SU-DHL-6 (cell line): ENCODE measurements around the gene FANCC.

Experiments used
- H2AFZ ChIP-seq: fragments of 200-600 bp; sonication (generic); 2 replicates; pipeline ENCODE4 v1.6.1; 2014; ENCODE audit warnings: low read depth, mild to moderate bottlenecking, moderate library complexity, mixed read lengths, antibody characterized with exemption, low read length; ENCODE audit not compliant: severe bottlenecking
- H3F3A ChIP-seq: fragments of 200-600 bp; shearing (Covaris generic); 2 replicates; pipeline ENCODE4 v1.6.0; 2016; ENCODE audit warnings: antibody characterized with exemption, mild to moderate bottlenecking; ENCODE audit not compliant: insufficient read depth
- H3K27ac ChIP-seq: fragments of 200-600 bp; sonication (generic); 2 replicates; pipeline ENCODE4 v1.5.1; 2016; ENCODE audit warnings: low read depth, mild to moderate bottlenecking, low read length, moderate library complexity, mixed read lengths
- H3K27me3 ChIP-seq: fragments of 200-600 bp; sonication (generic), shearing (Covaris generic); 2 replicates; pipeline ENCODE4 v1.6.0; 2014; ENCODE audit warnings: mild to moderate bottlenecking, low read length
- H3K36me3 ChIP-seq: fragments of 200-600 bp; sonication (generic); 2 replicates; pipeline ENCODE4 v1.6.1; 2014; ENCODE audit warnings: mild to moderate bottlenecking, low read length, mixed read lengths
- H3K4me2 ChIP-seq: fragments of 300-600, 200-600 bp; shearing (Covaris generic), sonication (generic); 2 replicates; pipeline ENCODE4 v1.6.0; 2014; ENCODE audit warnings: low read length, low read depth, mild to moderate bottlenecking; ENCODE audit not compliant: poor library complexity, severe bottlenecking
- H3K4me3 ChIP-seq: fragments of 200-600 bp; sonication (generic); 2 replicates; pipeline ENCODE4 v1.5.1; 2014; ENCODE audit warnings: antibody characterized with exemption, low read length, mild to moderate bottlenecking, mixed read lengths; ENCODE audit not compliant: insufficient read depth, poor library complexity, severe bottlenecking
- H3K79me2 ChIP-seq: fragments of 200-600 bp; sonication (generic); 2 replicates; pipeline ENCODE4 v1.6.1; 2014; ENCODE audit warnings: mild to moderate bottlenecking, low read length, moderate library complexity; ENCODE audit not compliant: insufficient read depth
- H3K9ac ChIP-seq: fragments of 200-600 bp; sonication (generic); 2 replicates; pipeline ENCODE4 v1.7.0; 2014; ENCODE audit warnings: mild to moderate bottlenecking, low read length
- H3K9me2 ChIP-seq: fragments of 200-600 bp; sonication (generic); replicated peaks from 2 replicates; pipeline ENCODE4 v1.6.1; 2014; ENCODE audit warnings: low read length; ENCODE audit not compliant: insufficient read depth
- H3K9me3 ChIP-seq: fragments of 200-600 bp; sonication (generic); 2 replicates; pipeline ENCODE4 v1.6.1; 2014; ENCODE audit warnings: low read length, mixed read lengths; ENCODE audit not compliant: insufficient read depth
- H4K20me1 ChIP-seq: fragments of 200-600 bp; sonication (generic); 2 replicates; pipeline ENCODE4 v1.6.1; 2014; ENCODE audit warnings: low read depth, mild to moderate bottlenecking, antibody characterized with exemption, low read length, moderate library complexity, mixed read lengths
- CTCF ChIP-seq: fragments of 200-600 bp; sonication (generic); IDR thresholded peaks from one replicate; pipeline ENCODE4 v1.5.1; 2017; ENCODE audit warnings: antibody characterized with exemption, mild to moderate bottlenecking, low read length, moderate library complexity; ENCODE audit not compliant: insufficient read depth, poor library complexity, severe bottlenecking
- EZH2phosphoT487 ChIP-seq: fragments of 200-600 bp; sonication (generic), shearing (Covaris generic); conservative IDR thresholded peaks from 2 replicates; pipeline ENCODE4 v1.6.1; 2018; ENCODE audit warnings: mild to moderate bottlenecking, antibody characterized with exemption, low read length, moderate library complexity, mixed read lengths

The FANCC gene

GRCh38 chr9:95073042-95073607 lies 244.4 kb downstream of the FANCC start:
- no peaks in the 10 kb centered on the region for H4K20me1 ChIP-seq
- TF ChIP-seq EZH2phosphoT487 (no peak), CTCF (no peak)
- no peaks in the 10 kb centered on the region for H3K9me3 ChIP-seq
- no peaks in the 10 kb centered on the region for H3K9me2 ChIP-seq
- H3K79me2 ChIP-seq = no peaks in the 10 kb centered on the region
- no peak overlapping the region for H3K9ac ChIP-seq
- no peak overlapping the region for H3K4me3 ChIP-seq
- H3K36me3 ChIP-seq = no peaks in the 10 kb centered on the region
- H3K4me2 ChIP-seq = no peak overlapping the region
- H3F3A ChIP-seq = no peaks in the 10 kb centered on the region
- H3K27me3 ChIP-seq = no peaks in the 10 kb centered on the region
- H3K27ac ChIP-seq = no peak overlapping the region
- H2AFZ ChIP-seq = no peak overlapping the region

DNA sequence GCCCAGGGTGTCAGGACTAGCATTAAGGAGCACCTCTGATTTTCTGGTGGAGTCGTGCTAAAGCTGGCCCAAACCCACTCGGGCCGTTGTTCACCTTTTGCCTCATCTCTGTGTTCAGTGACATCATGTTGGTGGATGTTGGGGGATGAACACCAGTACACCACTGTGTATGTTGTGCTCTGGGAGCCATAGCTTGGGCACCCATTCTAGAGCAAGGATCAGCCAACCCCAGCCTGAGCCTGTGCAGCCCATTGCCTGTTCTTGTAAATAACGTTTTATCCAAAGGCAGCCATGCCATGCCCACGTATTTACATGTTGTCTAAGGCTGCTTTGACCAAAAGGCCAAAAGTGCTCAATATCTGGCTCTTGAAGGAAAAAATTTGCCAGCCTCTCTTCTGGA lies 245.6 kb downstream of the FANCC start:
- Histone ChIP-seq H3K9me3 (no peaks in the 10 kb centered on the region), H2AFZ (no peak overlapping the region), H3K9ac (no peak overlapping the region), H3K9me2 (no peaks in the 10 kb centered on the region), H3K27ac (no peak overlapping the region), H3K4me3 (no peak overlapping the region), H3K27me3 (no peaks in the 10 kb centered on the region), H3K4me2 (no peak overlapping the region), H4K20me1 (no peaks in the 10 kb centered on the region), H3K36me3 (no peaks in the 10 kb centered on the region), H3K79me2 (no peaks in the 10 kb centered on the region), H3F3A (no peaks in the 10 kb centered on the region)
- no peak for TF ChIP-seq CTCF
- TF ChIP-seq EZH2phosphoT487 = no peak

DNA sequence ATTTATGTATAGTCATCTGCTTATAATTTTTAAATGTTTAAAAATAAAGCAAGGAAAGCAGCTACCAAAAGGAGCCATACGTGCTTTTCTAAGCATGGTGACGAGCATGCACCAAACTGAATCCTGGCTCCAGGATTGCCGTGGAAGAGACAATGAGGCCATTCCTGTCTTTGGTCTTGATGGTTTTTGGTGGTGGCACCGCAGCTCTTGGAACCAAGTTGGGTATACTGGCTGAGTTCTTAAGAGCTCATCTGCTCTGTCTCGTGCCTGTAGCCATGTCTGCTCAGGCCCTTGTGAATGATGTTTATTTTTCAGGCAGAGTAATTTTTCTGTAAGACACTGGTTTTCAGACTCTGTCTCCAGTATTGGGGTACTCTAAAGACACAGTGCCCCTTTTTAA lies 246.1 kb downstream of the FANCC start:
- Histone ChIP-seq H3K4me2 (no peak overlapping the region), H3F3A (no peaks in the 10 kb centered on the region), H3K9me3 (no peaks in the 10 kb centered on the region), H3K27ac (no peak overlapping the region), H3K4me3 (no peak overlapping the region), H4K20me1 (no peaks in the 10 kb centered on the region), H3K9ac (no peak overlapping the region), H3K9me2 (no peaks in the 10 kb centered on the region), H3K36me3 (no peaks in the 10 kb centered on the region), H2AFZ (no peak overlapping the region), H3K79me2 (no peaks in the 10 kb centered on the region), H3K27me3 (no peaks in the 10 kb centered on the region)
- TF ChIP-seq CTCF (no peak), EZH2phosphoT487 (no peak)
